HepG2 (cell line): ENCODE results near the gene RSBN1L. TPM values are rescaled to one million over a fixed set of nuclear protein-coding genes. Genes with fewer than 3 reads are reported as not detected.

ENCODE experiments used
- ATAC-seq: fragments of 200-7000 bp; cut with Tn5 transposase; 3 replicates; pipeline ENCODE4 v1.9.1; 2020; ENCODE audit warnings: mild to moderate bottlenecking, moderate library complexity
- BruUV-seq: library from RNA; stranded (reverse); fragments of 400-500 nt; replicated peaks from 2 replicates; lab custom pipeline; 2021; lab: Mats Ljungman, UMichigan
- CTCF ChIA-PET: fragments of 300-600 bp; formaldehyde crosslinking; extraction: SDS; loops from one replicate; lab custom pipeline; 2021; ENCODE audit warnings: low total read pairs, inconsistent platforms, low intra/inter-chr PET ratio; lab: Yijun Ruan, JAX
- POLR2A ChIA-PET: fragments of 350-600 bp; sonication (Branson Sonifier 250); formaldehyde crosslinking; loops from one replicate; lab custom pipeline; 2020; ENCODE audit warnings: antibody characterized with exemption, inconsistent platforms; lab: Yijun Ruan, JAX
- DNase-seq: peaks from one replicate; pipeline ENCODE4 v3.0.0-alpha.2; 2015; ENCODE audit warnings: low spot score
- FAIRE-seq: peaks from 3 replicates; lab custom pipeline; 2011; peaks lifted over from hg19 to GRCh38; lab: Jason Lieb, UNC
- H2AFZ ChIP-seq: one replicate; pipeline ENCODE4 v1.6.1; 2011; ENCODE audit warnings: low read length, inconsistent platforms
- H3K27ac ChIP-seq: fragments of 300-600 bp; 3 replicates; pipeline ENCODE4 v1.8.0; 2011; ENCODE audit warnings: mixed run types, mild to moderate bottlenecking, mixed read lengths, low read length, inconsistent platforms; ENCODE audit not compliant: insufficient read depth; ENCODE audit errors: extremely low read length
- H3K27me3 ChIP-seq, 2 experiments: fragments of 200-600 bp in 1 of 2; 2 replicates in 1 of 2; 3 replicates in 1 of 2; pipeline versions ENCODE4 v1.6.0 to v1.8.0; 2011; ENCODE audit warnings: low read length in 2 of 2, mild to moderate bottlenecking in 2 of 2, moderate library complexity in 2 of 2, inconsistent platforms in 1 of 2; ENCODE audit not compliant: insufficient read depth in 2 of 2, control insufficient read depth in 1 of 2
- H3K36me3 ChIP-seq, 2 experiments: fragments of 200-600 bp in 1 of 2; replicated peaks in 1 of 2; 2 replicates in 1 of 2; 3 replicates in 1 of 2; pipeline versions ENCODE4 v1.5.1 to v1.8.0; 2011; ENCODE audit warnings: low read length in 2 of 2, inconsistent platforms in 1 of 2; ENCODE audit not compliant: insufficient read depth in 2 of 2, control insufficient read depth in 1 of 2
- H3K4me1 ChIP-seq: 2 replicates; pipeline ENCODE4 v1.5.1; 2012; ENCODE audit warnings: low read length, inconsistent platforms; ENCODE audit not compliant: insufficient read depth
- H3K4me2 ChIP-seq: 2 replicates; pipeline ENCODE4 v1.6.0; 2011; ENCODE audit warnings: low read depth, low read length, inconsistent platforms
- H3K4me3 ChIP-seq, 3 experiments: fragments of 200-600 bp in 1 of 3; sonication (generic), shearing (Covaris generic) in 1 of 3; replicated peaks in 1 of 3; 2 replicates each; pipeline ENCODE4 v1.5.1; 2011 to 2016; ENCODE audit warnings: low read length in 3 of 3, inconsistent platforms in 2 of 3, low read depth in 2 of 3, mild to moderate bottlenecking in 2 of 3, control low read depth in 1 of 3, mixed read lengths in 1 of 3; ENCODE audit not compliant: insufficient read depth in 1 of 3
- H3K79me2 ChIP-seq: one replicate; pipeline ENCODE4 v1.6.1; 2011; ENCODE audit warnings: low read length, inconsistent platforms; ENCODE audit not compliant: insufficient read depth
- H3K9ac ChIP-seq: 2 replicates; pipeline ENCODE4 v1.6.0; 2011; ENCODE audit warnings: mild to moderate bottlenecking, low read depth, low read length, inconsistent platforms; ENCODE audit not compliant: insufficient read depth
- H3K9me3 ChIP-seq: 2 replicates; pipeline ENCODE4 v1.5.1; 2012; ENCODE audit warnings: mild to moderate bottlenecking, low read length
- H4K20me1 ChIP-seq: 2 replicates; pipeline ENCODE4 v1.6.0; 2011; ENCODE audit warnings: inconsistent platforms, mild to moderate bottlenecking, low read length, moderate library complexity; ENCODE audit not compliant: insufficient read depth
- AGO2 ChIP-seq: fragments of 200-400 bp; formaldehyde crosslinking; optimal IDR thresholded peaks from 2 replicates; pipeline ENCODE3; 2017; ENCODE audit warnings: mild to moderate bottlenecking, low read depth, low read length, moderate library complexity
- IKZF4 ChIP-seq: sonication (generic); formaldehyde crosslinking; IDR thresholded peaks from 2 replicates; pipeline ENCODE4 v1.5.1; 2020; ENCODE audit warnings: borderline replicate concordance, mild to moderate bottlenecking, low read depth, missing genetic modification reagents; ENCODE audit errors: not compliant biosample characterization
- ZNF329 ChIP-seq: sonication (generic); formaldehyde crosslinking; IDR thresholded peaks from 2 replicates; pipeline ENCODE4 v1.9.0; 2021; ENCODE audit warnings: low read depth, mild to moderate bottlenecking, missing genetic modification reagents
- ZNF510 ChIP-seq: sonication (generic); formaldehyde crosslinking; IDR thresholded peaks from 2 replicates; pipeline ENCODE4 v1.4.0; 2020; ENCODE audit warnings: low read depth, mild to moderate bottlenecking, missing genetic modification reagents
- WGBS: methylation state at CpG from one replicate; pipeline ENCODE4 v1.1.6; 2017; ENCODE audit warnings: low lambda C conversion rate; 5-methylcytosine and 5-hydroxymethylcytosine counted together
- in situ Hi-C: cut with HindIII; loops from 2 replicates; pipeline ENCODE4 v1.10.0; 2017; ENCODE audit warnings: low pct_unique_long_range_greater_than_20kb; ENCODE audit not compliant: extremely low pct_ligation_motif_present
- intact Hi-C: fragments of 100-400 bp; cut with micrococcal nuclease; formaldehyde crosslinking; loops from one replicate; pipeline ENCODE4 v1.10.0; 2022; ENCODE audit not compliant: unreplicated experiment
- polyA plus RNA-seq, 8 experiments: library from polyadenylated mRNA; depleted of rRNA in 3 of 8; stranded (reverse) in 7 of 8; unstranded in 1 of 8; fragments of >200 nt; fragmentation: Illumina TruSeq in 4 of 8; extraction: Trizol in 4 of 8; gene quantifications; 2 replicates each; pipeline versions ENCODE4 v1.2.1 to v1.2.3, GENCODE V29; 2011 to 2016; ENCODE audit warnings: low read depth in 4 of 8, missing spikeins in 1 of 8, mixed read lengths in 1 of 8; ENCODE audit not compliant: insufficient read depth in 1 of 8
- total RNA-seq, 5 experiments: library from RNA; depleted of rRNA; stranded (reverse); fragments of >200 nt; fragmentation: Illumina TruSeq; extraction: Trizol; gene quantifications; 2 replicates each; pipeline ENCODE4 v1.2.3, GENCODE V29; 2016; ENCODE audit warnings: low read depth in 1 of 5
- TF ChIP-seq, protein P1 (sequence below): sonication (generic); formaldehyde crosslinking; IDR thresholded peaks from 2 replicates; pipeline ENCODE4 v1.8.0; 2022; ENCODE audit warnings: missing genetic modification reagents, mild to moderate bottlenecking, inconsistent platforms, borderline replicate concordance

RSBN1L gene
- total and polyA plus RNA-seq, 2 of the 13 experiments (the other 11 are each of a cell fraction or from before 2014, with no cell fraction given) = 7.7 to 21.3 TPM

- FAIRE-seq (no peak), DNase-seq (no peak), ATAC-seq (no peak)
- Histone ChIP-seq H3K27me3 (no peaks in the 10 kb centered on the region), H3K9me3 (no peaks in the 10 kb centered on the region), H3K79me2 (peaks cover 12% of the 10 kb centered on the region), H2AFZ (no peak overlapping the region), H3K9ac (no peak overlapping the region), H3K36me3 (no peaks in the 10 kb centered on the region), H3K27ac (no peak overlapping the region), H4K20me1 (no peaks in the 10 kb centered on the region), H3K4me3 (no peak overlapping the region), H3K4me2 (no peak overlapping the region), H3K4me1 (peaks cover 9% of the 10 kb centered on the region)
- BruUV-seq = no TSS peak
- CTCF ChIA-PET = no interaction called here
- 94% methylated on average over 1 of the region's 1 CpG for WGBS
- POLR2A ChIA-PET = interaction anchor here (1.0 kb wide), 1 partner anchor 14 kb away, joined by 3 read pairs; the partner anchor contains the start of genes PHTF2 and TMEM60
- in situ Hi-C loops (no loop called here), intact Hi-C loops (no loop called here)
- no peak for TF ChIP-seq IKZF4 (CRISPR knock-in tag)
- TF ChIP-seq ZNF329 = no peak
- no peak for TF ChIP-seq AGO2
- TF ChIP-seq, all 625 proteins: peak for 0
These were observed 116.0 kb downstream of the RSBN1L start for GRCh38 chr7:77812290-77812685.

DNA sequence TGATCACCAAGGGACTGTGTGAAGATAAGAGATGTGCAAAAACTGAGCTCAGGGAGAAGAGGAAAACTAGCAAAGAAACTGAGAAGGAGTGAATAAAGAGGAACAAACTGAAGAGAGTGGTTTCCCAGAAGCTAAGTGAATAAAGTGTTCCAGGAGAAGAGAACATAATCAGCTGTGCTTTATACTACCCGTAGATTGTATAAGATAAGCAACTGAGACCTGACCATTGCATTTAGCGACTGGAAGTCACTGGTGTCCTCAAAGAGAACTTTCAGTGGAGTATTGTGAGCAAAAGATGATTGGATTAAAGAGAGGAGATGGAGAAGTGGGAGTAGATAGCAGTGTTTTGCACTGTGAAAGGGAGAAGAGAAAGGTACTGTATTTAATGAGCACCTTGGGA is 116.9 kb downstream of the RSBN1L start:
- Histone ChIP-seq H3K27me3 (no peaks in the 10 kb centered on the region), H3K36me3 (no peaks in the 10 kb centered on the region), H3K9ac (no peak overlapping the region)
- FAIRE-seq = no peak
- CTCF ChIA-PET = no interaction called here
- TF ChIP-seq, protein P1, sequence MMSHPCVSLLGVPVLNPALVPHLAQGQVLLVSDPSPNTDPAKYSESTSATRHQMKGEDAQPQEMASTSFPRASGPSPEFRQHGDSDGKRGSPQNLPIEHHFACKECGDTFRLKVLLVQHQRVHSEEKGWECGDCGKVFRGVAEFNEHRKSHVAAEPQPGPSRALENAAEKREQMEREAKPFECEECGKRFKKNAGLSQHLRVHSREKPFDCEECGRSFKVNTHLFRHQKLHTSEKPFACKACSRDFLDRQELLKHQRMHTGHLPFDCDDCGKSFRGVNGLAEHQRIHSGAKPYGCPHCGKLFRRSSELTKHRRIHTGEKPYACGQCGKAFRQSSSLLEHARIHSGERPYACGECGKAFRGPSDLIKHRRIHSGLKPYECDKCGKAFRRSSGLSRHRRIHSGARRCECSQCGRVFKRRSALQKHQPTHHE (CRISPR knock-in tag) = no peak
- TF ChIP-seq ZNF510 (CRISPR knock-in tag) = no peak
- TF ChIP-seq, all 625 proteins: peak for 0
- H3K4me2 ChIP-seq = no peak overlapping the region
- H3K4me3 ChIP-seq = no peak overlapping the region
- WGBS = 98% methylated on average over 2 of the region's 2 CpGs
- peaks cover 12% of the 10 kb centered on the region for H3K79me2 ChIP-seq
- in situ Hi-C loops = no loop called here
- no peaks in the 10 kb centered on the region for H3K9me3 ChIP-seq
- POLR2A ChIA-PET = no interaction called here
- no peak overlapping the region for H2AFZ ChIP-seq
- BruUV-seq = no TSS peak
- no peak overlapping the region for H3K27ac ChIP-seq
- H4K20me1 ChIP-seq = no peaks in the 10 kb centered on the region
- intact Hi-C loops = no loop called here
- DNase-seq = no peak
- no peak for ATAC-seq
- H3K4me1 ChIP-seq = peaks cover 9% of the 10 kb centered on the region
